Memory B cell (primary cell): ENCODE data around the gene PLD6.

Experiments used
- ATAC-seq: fragments of 150-1000 bp; cut with Tn5 transposase; 2 replicates; pipeline ENCODE4 v1.10.0; 2021; ENCODE audit warnings: low read depth, mild to moderate bottlenecking, moderate library complexity
- DNase-seq, 2 donors: peaks; one replicate each; pipeline ENCODE4 v3.0.0; 2022; ENCODE audit warnings: low spot score in 2 of 2
- H3K27ac Mint-ChIP-seq: one replicate; pipeline ENCODE4 v1.8.0; 2022; ENCODE audit warnings: mild to moderate bottlenecking, moderate library complexity, mixed read lengths
- H3K27me3 Mint-ChIP-seq: one replicate; pipeline ENCODE4 v1.8.0; 2022; ENCODE audit warnings: mixed read lengths
- H3K36me3 Mint-ChIP-seq: one replicate; pipeline ENCODE4 v1.8.0; 2022; ENCODE audit warnings: mild to moderate bottlenecking, mixed read lengths
- H3K4me1 Mint-ChIP-seq: one replicate; pipeline ENCODE4 v1.8.0; 2022; ENCODE audit warnings: mixed read lengths
- H3K4me3 Mint-ChIP-seq: one replicate; pipeline ENCODE4 v1.8.0; 2022; ENCODE audit warnings: mild to moderate bottlenecking, moderate library complexity, mixed read lengths
- H3K9me3 Mint-ChIP-seq: one replicate; pipeline ENCODE4 v1.8.0; 2022; ENCODE audit warnings: mixed read lengths

PLD6 gene

DNA sequence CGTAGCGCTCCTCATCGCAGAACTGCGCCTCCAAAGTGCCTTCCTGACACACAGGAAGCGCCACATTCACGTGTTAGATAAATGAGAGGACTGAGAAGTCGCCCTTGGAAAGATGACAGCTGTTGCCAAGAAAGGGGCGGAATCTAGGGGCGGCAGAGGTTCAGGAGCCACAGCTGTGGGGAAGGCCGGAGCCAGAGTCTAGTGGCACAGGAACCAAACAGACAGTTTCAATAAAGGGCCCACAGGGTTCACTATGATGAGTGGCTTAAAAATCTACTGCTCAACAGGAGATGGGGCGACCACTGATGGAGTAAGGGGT, 26.1 kb upstream of the PLD6 start:
- Mint-ChIP-seq H3K9me3 (no peaks in the 10 kb centered on the region), H3K27ac (no peak overlapping the region), H3K27me3 (no peaks in the 10 kb centered on the region), H3K4me1 (peaks cover 19% of the 10 kb centered on the region), H3K36me3 (peaks cover 27% of the 10 kb centered on the region), H3K4me3 (no peak overlapping the region)
- DNase-seq (no peak), ATAC-seq (no peak)

DNA sequence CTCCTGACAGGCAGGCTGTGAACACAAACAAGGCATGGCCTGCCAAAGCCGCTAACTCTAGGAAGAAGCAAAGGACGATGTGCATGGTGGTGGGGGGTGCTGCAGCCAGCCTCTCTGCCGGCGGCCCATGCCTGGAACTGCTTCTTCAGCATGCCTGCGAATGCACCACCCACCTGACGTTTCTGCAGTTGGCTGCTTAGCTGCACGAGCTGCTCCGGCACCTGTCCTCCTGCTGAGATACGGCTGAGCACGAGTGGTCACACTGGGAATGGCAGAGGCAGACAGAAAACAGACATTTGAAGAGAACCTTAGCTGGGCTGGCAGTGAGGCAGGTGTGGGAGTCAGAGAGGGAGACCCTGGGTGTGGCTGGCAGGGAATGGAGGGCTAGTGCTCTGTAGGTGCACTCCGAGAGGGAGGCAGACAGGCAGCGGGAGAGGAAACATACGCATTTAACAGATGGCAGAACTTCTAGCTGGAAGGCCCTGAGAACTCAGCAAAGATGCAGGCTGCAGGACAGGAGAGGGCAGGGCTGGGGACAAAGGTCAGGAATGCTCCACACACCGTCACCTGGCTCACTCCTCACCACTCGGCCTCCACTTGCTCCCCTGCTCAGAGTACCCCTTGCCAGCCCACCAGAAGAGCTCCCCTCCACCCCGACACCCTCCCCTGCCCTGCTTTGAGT, 25.6 kb upstream of the PLD6 start:
- Mint-ChIP-seq H3K27ac (no peak overlapping the region), H3K4me3 (no peak overlapping the region), H3K9me3 (no peaks in the 10 kb centered on the region), H3K27me3 (no peaks in the 10 kb centered on the region), H3K4me1 (peaks cover 17% of the 10 kb centered on the region), H3K36me3 (peaks cover 27% of the 10 kb centered on the region)
- ATAC-seq (no peak), DNase-seq (no peak)

GRCh38 chr17:17229416-17230384, 23.6 kb upstream of the PLD6 start:
- Mint-ChIP-seq H3K27me3 (no peaks in the 10 kb centered on the region), H3K27ac (no peak overlapping the region), H3K36me3 (peaks cover 36% of the 10 kb centered on the region), H3K4me1 (peaks cover 2% of the 10 kb centered on the region), H3K4me3 (no peak overlapping the region), H3K9me3 (no peaks in the 10 kb centered on the region)
- ATAC-seq (no peak), DNase-seq (no peak)

DNA sequence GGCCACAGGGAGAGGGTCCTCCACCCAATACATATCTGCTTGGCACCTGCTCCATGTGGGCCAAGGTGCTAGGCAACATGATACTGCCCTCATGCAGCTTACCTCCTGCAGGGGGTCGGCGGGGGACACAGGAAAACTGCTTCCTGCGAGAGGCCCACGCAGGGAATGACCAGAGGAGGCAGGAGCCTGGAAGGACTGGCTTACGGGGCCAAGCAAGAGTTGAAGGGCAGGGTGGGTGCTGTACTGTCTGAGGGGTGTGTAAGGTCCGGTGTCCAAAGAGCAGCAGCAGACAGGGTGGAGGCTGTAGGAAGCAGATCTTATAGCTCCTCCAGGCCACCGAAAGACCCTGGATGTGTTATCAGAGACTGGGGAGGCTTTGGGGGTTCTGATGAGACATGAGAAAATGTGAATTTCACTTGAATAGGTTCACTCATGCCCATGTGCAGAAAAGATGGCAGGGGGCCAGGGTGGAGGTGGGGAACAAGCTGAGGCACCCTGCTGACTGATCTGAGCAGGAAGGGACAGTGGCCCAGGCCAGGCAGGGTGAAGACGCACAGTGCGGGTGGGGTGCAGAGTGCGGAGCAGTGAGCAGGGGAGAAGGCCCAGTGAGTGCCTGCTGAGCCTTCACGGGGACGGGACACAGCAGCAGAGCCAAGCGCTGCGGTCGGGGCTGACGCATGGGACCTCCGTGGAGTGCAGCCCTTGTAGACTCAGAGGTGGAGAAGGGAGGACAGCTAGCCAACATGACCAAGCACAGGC, 22.6 kb upstream of the PLD6 start:
- Mint-ChIP-seq H3K36me3 (peaks cover 40% of the 10 kb centered on the region), H3K27me3 (no peaks in the 10 kb centered on the region), H3K4me1 (peaks cover 2% of the 10 kb centered on the region), H3K9me3 (no peaks in the 10 kb centered on the region), H3K27ac (no peak overlapping the region), H3K4me3 (no peak overlapping the region)
- DNase-seq (no peak), ATAC-seq (no peak)

- DNase-seq, result no peak
- no peaks in the 10 kb centered on the region for H3K9me3 Mint-ChIP-seq
- no peak for ATAC-seq
- H3K27me3 Mint-ChIP-seq, result no peaks in the 10 kb centered on the region
- H3K4me3 Mint-ChIP-seq, result no peak overlapping the region
- peaks cover 2% of the 10 kb centered on the region for H3K4me1 Mint-ChIP-seq
- H3K36me3 Mint-ChIP-seq, result peaks cover 42% of the 10 kb centered on the region
- H3K27ac Mint-ChIP-seq, result no peak overlapping the region
These were observed 21.7 kb upstream of the PLD6 start for GRCh38 chr17:17227608-17228520.

DNA sequence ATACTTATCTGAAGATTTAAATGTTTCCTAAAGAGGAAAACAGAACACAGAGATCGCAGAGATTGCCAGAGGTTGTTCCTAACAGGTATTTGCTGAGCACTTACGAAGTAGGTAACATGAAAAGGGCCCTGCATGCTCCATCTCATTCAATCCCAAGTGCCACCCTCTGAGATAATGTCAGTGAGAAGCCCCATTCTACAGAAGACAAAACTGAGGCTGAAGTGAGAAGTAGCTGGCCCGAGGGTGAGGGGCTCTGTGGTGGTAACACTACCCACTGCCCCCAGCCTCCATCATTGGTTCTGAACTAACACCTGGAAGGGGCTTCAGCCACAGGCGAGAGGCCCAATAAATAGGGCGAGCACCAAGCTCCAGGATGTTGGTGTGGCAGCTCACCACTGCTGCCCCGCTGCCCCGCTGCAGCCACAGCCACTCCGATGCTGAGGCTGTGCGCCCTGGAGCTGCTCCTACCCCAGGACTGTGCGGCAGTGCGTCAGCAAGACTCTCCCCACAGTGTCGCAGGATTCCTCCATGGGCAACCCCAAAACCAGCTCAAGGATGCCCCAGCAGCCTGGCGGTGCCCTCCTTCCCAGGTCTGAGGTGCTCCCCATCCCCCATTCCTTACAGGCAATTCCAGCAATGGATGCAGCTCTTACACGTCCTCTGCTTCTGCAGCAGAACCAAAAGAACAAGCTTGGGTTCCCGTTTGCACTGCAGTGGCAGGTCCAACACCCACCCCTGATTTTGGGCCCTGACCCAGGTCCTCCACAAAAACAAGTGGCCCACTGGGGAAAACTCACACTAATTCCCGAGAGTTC, 20.5 kb upstream of the PLD6 start:
- Mint-ChIP-seq H3K4me1 (peaks cover under 1% of the 10 kb centered on the region), H3K4me3 (no peak overlapping the region), H3K36me3 (peaks cover 38% of the 10 kb centered on the region), H3K27me3 (no peaks in the 10 kb centered on the region), H3K27ac (no peak overlapping the region), H3K9me3 (no peaks in the 10 kb centered on the region)
- no peak for DNase-seq
- no peak for ATAC-seq

GRCh38 chr17:17225901-17226300, 19.8 kb upstream of the PLD6 start:
- Mint-ChIP-seq H3K9me3 (no peaks in the 10 kb centered on the region), H3K4me3 (no peak overlapping the region), H3K27ac (no peak overlapping the region), H3K4me1 (no peaks in the 10 kb centered on the region), H3K36me3 (peaks cover 38% of the 10 kb centered on the region), H3K27me3 (no peaks in the 10 kb centered on the region)
- no peak for DNase-seq
- no peak for ATAC-seq

GRCh38 chr17:17224137-17224536, 18.0 kb upstream of the PLD6 start:
- Mint-ChIP-seq H3K9me3 (no peaks in the 10 kb centered on the region), H3K4me3 (no peak overlapping the region), H3K27me3 (no peaks in the 10 kb centered on the region), H3K4me1 (no peaks in the 10 kb centered on the region), H3K27ac (no peak overlapping the region), H3K36me3 (peaks cover 37% of the 10 kb centered on the region)
- DNase-seq, result no peak
- ATAC-seq, result no peak

DNA sequence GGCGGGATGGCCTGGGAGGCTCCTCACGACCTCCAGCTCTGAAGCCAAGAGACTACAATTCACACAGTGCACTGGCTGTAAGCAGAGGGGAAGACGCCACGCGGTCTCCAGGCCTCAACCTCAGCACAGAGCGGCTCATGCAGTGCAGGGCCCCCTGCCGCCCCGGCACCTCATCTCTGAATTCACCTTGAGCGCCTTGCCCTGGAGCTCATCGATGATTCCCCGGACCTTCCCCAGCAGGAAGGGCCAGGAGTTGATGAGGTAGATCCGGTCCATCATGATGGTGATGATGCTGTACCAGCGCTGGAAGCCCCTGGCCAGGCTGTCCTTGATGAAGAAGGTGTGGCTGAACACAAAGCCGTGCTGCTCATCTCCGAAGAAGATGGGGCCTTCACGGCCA, 17.6 kb upstream of the PLD6 start:
- no peak overlapping the region for H3K27ac Mint-ChIP-seq
- H3K4me1 Mint-ChIP-seq, result no peaks in the 10 kb centered on the region
- ATAC-seq, result no peak
- no peak overlapping the region for H3K4me3 Mint-ChIP-seq
- no peak for DNase-seq
- H3K9me3 Mint-ChIP-seq, result no peaks in the 10 kb centered on the region
- H3K27me3 Mint-ChIP-seq, result no peaks in the 10 kb centered on the region
- peaks cover 35% of the 10 kb centered on the region for H3K36me3 Mint-ChIP-seq

- H3K36me3 Mint-ChIP-seq, result peaks cover 39% of the 10 kb centered on the region
- H3K4me3 Mint-ChIP-seq, result no peak overlapping the region
- H3K27me3 Mint-ChIP-seq, result no peaks in the 10 kb centered on the region
- no peaks in the 10 kb centered on the region for H3K9me3 Mint-ChIP-seq
- no peak overlapping the region for H3K27ac Mint-ChIP-seq
- no peak for DNase-seq
- no peak for ATAC-seq
- H3K4me1 Mint-ChIP-seq, result no peaks in the 10 kb centered on the region
These were observed 15.2 kb upstream of the PLD6 start for GRCh38 chr17:17221329-17221728.

- Mint-ChIP-seq H3K27me3 (no peaks in the 10 kb centered on the region), H3K36me3 (peaks cover 39% of the 10 kb centered on the region), H3K4me1 (no peaks in the 10 kb centered on the region), H3K9me3 (no peaks in the 10 kb centered on the region), H3K4me3 (no peak overlapping the region), H3K27ac (no peak overlapping the region)
- DNase-seq (no peak), ATAC-seq (no peak)
These were observed 14.4 kb upstream of the PLD6 start for GRCh38 chr17:17220529-17220928.

GRCh38 chr17:17217995-17218394, 11.9 kb upstream of the PLD6 start:
- no peaks in the 10 kb centered on the region for H3K9me3 Mint-ChIP-seq
- no peak overlapping the region for H3K27ac Mint-ChIP-seq

GRCh38 chr17:17216776-17217175, 10.6 kb upstream of the PLD6 start:
- no peaks in the 10 kb centered on the region for H3K4me1 Mint-ChIP-seq
- no peak for ATAC-seq
- no peak overlapping the region for H3K4me3 Mint-ChIP-seq
- H3K27ac Mint-ChIP-seq, result no peak overlapping the region
- H3K36me3 Mint-ChIP-seq, result peaks cover 32% of the 10 kb centered on the region
- DNase-seq, result no peak
- no peaks in the 10 kb centered on the region for H3K9me3 Mint-ChIP-seq
- H3K27me3 Mint-ChIP-seq, result no peaks in the 10 kb centered on the region

More at GRCh38 chr17:17217995-17218394, 11.9 kb upstream of the PLD6 start:
- H3K4me3 Mint-ChIP-seq, result no peak overlapping the region
- H3K4me1 Mint-ChIP-seq, result no peaks in the 10 kb centered on the region
- peaks cover 30% of the 10 kb centered on the region for H3K36me3 Mint-ChIP-seq
- DNase-seq, result no peak
- ATAC-seq, result no peak
- H3K27me3 Mint-ChIP-seq, result no peaks in the 10 kb centered on the region
